ENCODE data around the gene C1orf21.

Gene C1orf21

GRCh38 chr1:184563308-184563707 lies 176.5 kb downstream of the C1orf21 start:
- FAIRE-seq, result peak; percentile 94

DNA sequence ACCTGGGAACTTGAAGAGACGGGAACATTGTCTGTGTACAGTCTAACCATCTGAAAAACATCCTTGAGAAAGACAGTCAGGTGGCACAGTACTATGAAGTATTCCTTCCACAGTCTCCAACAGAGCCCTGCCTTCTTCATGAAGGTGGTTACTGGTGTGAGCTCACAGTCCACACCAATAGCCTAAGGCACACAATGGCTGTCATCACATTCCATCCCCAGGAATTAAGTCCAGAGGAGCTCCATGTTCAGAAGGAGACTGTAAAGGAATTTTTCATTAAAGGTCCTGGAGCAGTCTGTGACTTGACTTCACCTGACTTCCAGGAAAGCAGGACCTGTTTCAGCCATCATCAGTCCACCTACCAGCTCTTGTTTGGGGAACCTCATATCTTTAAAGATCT lies 180.2 kb downstream of the C1orf21 start:
- FAIRE-seq, result no peak

- no peak for FAIRE-seq
Measured at GRCh38 chr1:184567637-184568036, 180.8 kb downstream of the C1orf21 start.

GRCh38 chr1:184568148-184568547 lies 181.3 kb downstream of the C1orf21 start:
- no peak for FAIRE-seq

- no peak for FAIRE-seq
Measured at GRCh38 chr1:184569106-184569505, 182.3 kb downstream of the C1orf21 start.

GRCh38 chr1:184574588-184574987 lies 187.8 kb downstream of the C1orf21 start:
- FAIRE-seq, result no peak

- no peak for FAIRE-seq
Measured at GRCh38 chr1:184576822-184577221, 190.0 kb downstream of the C1orf21 start.

GRCh38 chr1:184577319-184577718 lies 190.5 kb downstream of the C1orf21 start:
- no peak for FAIRE-seq

DNA sequence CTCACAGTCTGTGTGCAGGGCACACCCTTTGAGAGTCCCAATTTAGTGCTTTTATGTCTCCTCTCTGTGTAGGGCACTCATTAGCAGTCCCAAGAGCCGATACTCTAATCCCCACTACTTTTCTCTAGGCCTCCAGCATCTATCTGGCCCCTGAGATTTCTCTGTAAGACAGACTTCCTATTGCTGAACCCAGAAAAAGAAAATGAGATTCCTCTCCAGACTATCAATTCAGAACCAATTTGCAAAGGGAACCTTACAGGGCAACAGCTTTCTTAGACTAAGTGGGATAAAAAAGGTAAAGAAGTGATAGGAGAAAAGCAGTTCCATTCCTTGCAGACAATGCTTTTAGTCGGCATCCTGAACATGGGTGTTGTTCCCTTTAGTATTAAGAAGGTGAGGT lies 195.6 kb downstream of the C1orf21 start:
- no peak for FAIRE-seq

DNA sequence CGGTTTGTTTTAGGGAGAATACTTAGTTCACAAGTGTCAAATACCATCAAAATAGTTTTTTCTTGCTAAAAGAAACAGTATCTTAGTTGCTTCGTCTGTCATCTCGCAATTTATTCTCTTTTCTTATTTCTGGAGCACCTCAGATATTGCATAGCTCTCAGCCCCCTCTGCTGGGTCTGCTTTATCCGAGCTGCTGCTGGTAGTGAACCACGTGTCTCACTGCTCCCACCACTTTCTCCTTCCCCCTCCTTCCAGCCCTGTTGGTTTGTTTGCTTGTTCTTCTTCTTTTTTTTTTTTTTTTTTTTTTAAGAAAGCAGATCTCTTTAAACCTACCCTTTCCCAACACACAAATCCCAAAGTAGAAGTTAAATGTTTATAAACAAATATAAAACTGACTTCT lies 197.0 kb downstream of the C1orf21 start:
- no peak for FAIRE-seq

- no peak for FAIRE-seq
Measured at GRCh38 chr1:184588701-184589100, 201.9 kb downstream of the C1orf21 start.

DNA sequence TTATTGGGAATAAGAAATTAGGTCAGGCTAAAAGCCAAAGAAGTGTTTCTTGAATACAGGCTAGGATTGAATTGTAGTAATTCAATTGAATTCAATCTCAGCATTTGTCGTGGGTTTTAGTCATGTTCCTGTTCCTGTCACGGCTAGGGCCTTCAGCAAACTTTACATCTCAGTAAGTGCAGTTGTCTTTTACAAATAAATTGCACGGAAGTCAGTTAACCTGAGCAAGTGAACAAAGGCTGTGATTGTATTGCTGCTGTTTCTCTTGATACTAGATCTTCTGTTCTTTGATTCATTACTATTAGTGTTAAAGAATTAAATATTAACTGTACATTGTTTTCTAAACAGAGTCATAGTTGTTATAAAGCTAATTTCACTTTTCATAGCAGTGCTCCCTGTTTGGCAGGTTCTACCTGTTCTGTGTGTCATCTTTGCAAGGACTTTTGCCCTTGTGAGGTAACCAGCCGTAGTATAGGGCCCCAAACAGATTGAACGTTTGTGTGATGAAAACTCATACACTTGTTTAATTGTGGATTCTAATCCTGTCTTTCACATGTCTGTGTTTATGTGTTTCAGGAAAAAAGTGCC lies 203.4 kb downstream of the C1orf21 start:
- no peak for FAIRE-seq

DNA sequence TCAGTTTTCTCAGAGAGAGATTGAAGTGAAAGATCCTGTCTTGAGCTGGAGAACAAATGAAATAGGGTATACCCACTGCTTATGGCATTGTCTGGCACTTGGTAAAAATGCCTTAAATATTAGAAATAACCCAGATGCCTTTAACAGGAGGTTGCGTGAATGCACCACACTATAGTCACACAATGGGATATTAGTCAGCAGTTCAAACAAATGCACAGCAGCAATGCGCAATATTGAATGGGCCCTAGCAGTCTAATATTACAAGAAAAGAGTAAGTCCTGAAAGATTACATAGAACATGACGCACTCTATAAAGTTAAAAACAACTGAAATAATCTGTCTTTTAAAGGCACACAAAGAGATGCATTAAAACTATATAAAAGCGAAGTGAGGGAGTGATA lies 206.8 kb downstream of the C1orf21 start:
- no peak for FAIRE-seq

DNA sequence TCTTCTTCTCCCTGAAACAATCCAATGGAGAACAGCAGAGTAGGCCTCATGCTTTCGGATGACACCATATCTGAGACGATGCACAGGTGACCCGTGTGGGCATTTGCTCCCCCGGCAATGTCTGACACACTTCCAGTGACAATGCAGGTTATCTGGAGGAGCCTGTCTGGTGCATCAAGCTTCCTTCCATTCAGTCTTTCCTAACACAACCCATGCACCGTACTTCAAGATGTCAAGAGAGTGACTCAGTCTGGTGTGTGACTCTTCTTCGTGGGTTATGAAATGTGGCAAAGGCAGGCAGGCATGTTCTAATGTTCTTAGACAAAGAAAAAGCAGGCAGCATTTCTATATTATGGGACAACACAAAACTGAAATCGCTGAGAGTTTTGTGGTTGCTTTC lies 208.8 kb downstream of the C1orf21 start:
- FAIRE-seq, result no peak

GRCh38 chr1:184596950-184597645 lies 210.3 kb downstream of the C1orf21 start:
- no peak for FAIRE-seq

DNA sequence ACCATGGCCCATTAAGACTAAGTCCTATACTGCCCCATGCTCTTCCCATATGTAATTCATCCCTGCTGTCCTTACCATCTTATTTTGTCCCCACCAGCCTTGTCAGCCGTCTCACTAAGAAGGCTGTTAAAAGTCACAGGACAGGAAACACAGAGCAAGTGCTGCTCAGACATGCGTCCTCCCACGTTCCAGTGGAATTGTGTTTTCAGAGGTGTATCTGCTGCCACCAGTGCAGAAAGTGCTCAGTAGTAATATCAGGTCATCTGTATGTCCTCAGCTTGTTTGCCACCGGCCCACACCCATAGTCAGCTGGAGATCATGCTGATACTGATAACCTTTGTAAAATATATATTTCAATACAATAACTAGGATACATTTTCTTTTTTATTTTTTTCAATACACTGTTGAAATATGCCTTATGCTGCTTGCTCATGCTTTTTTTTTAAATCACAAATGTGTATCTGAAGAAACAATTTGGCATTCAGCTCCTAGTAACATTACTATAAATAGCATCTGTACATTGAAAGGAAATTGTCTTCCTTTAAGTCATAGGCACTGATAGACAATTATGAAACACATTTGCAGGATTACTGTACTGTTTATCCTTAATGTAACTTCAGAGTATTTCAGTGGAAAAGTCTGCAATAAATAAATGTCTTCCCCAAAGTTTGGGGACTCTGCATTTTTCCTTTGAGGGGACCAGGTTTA lies 211.0 kb downstream of the C1orf21 start:
- peak; percentile 26 for FAIRE-seq

DNA sequence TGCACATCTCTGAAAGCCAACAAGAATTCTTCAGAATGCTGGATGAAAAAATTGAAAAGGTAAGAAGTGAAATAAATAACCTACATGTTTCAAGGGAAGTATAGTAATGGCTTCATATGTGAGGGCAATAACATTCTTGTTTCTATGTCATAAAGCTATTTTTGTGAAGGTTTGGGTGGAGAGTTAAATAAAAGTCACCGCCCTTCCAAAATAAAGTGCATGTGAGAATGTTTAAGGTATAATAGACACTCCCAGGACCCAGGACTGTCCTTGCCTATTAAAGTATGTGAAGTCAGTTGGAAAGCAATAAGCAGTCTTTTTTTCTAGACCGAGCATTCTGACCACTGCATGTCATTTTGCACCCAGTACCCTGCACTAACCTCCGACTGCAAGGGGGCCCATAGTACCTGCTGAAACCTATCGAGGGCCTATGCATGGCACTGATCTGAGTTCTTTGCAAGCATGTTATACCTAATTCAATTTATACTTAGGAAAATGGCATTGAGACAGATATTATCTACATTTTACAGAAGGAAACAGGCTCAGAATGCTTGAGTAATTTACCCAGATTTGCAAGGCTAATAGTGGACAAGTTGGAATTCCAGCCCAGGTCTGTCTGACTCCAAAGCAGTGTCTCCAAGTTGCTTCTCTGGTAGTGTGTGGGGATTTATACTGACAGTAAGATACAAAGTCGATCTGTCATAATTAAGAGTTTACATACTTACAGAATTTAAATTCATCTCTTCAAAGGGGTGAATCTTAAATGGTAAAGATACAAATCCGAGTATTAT lies 211.8 kb downstream of the C1orf21 start:
- no peak for FAIRE-seq

GRCh38 chr1:184604152-184604900 lies 217.5 kb downstream of the C1orf21 start:
- no peak for FAIRE-seq

- FAIRE-seq, result no peak
Measured at GRCh38 chr1:184605941-184606340, 219.1 kb downstream of the C1orf21 start.

GRCh38 chr1:184606786-184607185 lies 220.0 kb downstream of the C1orf21 start:
- no peak for FAIRE-seq

DNA sequence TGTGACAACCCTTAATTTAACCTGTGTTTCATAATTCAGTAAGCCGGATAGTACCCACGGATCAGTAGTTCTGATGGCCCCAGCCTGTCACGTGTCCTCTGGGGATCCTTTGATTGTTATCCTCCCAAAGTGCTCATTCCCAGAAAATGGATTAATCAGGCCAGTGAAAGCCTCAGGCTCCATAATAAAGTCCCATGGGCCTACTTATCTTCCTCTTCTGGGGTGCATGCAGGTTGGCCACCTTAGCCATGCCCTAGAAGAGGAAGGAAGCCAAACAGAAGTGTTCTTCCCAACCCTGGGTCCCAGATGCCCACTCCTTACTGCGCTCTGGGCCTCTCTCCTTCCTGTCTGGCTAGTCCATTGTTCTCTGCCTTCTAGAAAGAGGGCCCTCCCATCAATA lies 221.8 kb downstream of the C1orf21 start:
- FAIRE-seq, result no peak

GRCh38 chr1:184608990-184609389 lies 222.2 kb downstream of the C1orf21 start:
- no peak for FAIRE-seq
